ENCODE measurements around the gene RCOR1.

GRCh38 chr14:102729825-102730224, 137.4 kb downstream of the RCOR1 start:
- TF ChIP-seq REST (IDR thresholded peaks at IDR 0.05; ENCODE audit: insufficient read depth in 1 of 2, low read depth in 2 of 2, low read length in 2 of 2) (no peak), POLR2AphosphoS5 (IDR thresholded peaks at IDR 0.05; ENCODE audit: low read depth, low read length) (no peak), TAF1 (IDR thresholded peaks at IDR 0.05; ENCODE audit: borderline replicate concordance, insufficient read depth, low read length) (no peak), SIN3A (IDR thresholded peaks at IDR 0.05; ENCODE audit: borderline replicate concordance, insufficient read depth, low read length) (no peak), FOXP2 (optimal IDR thresholded peaks at IDR 0.05; ENCODE audit: borderline replicate concordance, extremely low read depth, extremely low read length, insufficient read depth) (no peak)
